IPS DF 4.7 (cell line): ENCODE results near the gene CRK.
"Not testable (repeated sequence)": the region's sequence is repeated elsewhere in the genome, so short reads cannot be mapped to it uniquely, and the experiment has no call there.

Source experiments
- DNase-seq: peaks from one replicate; pipeline ENCODE4 v3.0.0-alpha.2; 2013; ENCODE audit warnings: low spot score; ENCODE audit errors: extremely low read depth

CRK gene

DNA sequence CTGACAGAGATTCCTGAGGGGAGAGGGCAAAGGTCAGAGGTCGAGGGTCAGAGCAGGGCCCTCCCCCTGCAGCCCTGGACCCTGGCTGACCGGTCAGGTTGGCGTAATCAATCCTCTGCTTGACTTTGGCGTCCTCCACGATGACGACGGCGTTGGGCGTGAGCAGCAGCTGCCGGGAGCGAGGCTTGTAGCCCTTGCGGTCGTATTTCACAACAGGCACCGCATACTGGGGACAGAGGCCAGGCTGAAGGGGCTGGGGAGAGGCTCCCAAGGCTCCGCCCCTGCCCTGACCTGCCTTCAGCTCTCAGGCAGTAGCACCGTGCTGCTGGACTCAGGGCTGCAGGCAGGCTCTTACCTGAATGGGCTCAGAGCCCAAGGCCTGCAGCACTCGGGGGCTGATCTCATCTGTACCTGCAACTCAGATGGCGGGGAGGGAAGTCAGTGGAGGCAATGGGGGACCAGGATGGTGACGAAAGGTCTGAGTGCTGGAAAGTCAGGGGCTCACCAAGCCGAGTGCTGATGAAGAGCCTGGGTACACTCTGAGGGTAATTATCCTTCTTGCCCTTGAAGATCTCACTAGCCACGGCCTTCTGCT is 12.0 kb upstream of the CRK start:
- DNase-seq = no peak

DNA sequence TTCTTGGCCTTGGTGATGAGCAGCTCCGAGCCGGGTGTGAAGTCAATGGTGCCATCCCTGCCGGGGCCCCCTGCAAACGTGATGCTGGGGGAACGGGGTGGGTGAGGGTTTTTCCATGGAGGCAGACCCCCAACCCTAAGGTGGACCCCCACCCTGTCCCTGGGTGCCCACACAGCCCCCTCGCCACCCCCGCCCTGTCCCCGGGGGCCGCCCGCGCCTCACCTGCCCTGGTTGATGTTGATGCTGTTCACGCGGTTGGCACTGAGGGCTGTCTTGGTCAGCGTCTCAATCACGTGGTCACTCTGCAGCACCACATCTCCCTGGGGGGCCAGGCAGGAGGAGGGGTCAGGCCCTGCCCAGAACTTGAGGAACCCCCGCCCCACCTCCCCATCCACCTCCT is 11.2 kb upstream of the CRK start:
- no peak for DNase-seq

DNA sequence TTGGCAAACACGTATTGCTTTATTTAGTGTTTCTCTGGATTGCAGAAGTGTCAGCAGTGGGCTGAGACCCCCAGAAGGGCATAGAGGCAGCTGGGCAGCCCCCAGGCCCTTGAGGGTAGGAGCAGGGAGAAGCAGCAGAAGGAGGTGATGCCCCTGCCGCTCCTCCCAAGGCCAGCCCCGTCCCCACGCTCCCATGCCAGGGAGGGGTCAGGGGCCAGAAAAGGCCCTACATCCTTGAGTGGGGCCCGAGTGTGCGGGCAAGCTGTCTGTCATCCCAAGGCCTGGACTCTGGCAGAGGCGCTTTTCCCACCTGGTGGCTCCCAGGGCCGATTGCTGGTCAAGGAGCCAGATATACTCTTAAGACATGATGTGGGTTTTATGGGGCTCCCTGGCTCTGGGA is 8.2 kb upstream of the CRK start:
- DNase-seq = no peak

DNA sequence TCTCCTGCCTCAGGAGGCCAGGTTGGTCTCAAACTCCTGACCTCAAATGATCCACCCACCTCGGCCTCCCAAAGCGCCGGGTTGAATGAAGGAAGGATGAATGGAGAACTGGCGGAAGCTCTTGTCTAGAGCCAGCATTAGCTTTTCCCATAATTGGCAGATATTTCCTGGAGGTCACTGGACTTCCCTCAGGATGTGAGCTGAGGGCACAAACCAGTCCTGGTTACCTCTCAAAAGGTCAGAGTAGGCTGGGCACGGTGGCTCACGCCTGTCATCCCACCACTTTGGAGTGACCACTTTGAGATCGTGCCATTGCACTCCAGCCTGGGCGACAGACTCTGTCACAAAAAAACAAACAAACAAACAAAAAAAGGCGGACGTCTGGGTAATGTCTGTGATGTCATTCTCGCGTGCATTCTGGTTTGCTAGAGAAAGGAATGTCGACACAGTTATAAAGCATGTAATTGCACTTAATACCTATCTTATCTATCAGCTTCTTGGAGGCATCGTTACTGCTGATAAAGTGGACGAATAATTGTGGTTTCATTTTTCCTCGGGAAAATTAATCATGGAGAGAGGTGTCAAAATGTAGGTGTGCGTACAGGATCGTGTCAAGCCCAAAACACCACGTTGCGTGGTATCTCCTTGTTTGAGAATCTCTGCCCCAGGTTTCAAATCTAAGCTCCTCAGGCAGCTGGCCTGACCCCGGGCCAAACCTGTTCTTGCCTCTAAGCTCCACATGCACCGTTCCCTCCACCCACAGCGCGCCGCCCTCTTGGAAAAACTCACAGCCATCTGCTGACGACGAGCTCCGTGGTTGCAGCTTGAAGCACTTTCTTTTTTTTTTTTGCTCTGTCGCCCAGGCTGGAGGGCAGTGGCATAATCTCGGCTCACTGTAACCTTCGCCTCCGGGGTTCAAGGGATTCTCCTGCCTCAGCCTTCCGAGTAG is 6.4 kb upstream of the CRK start:
- no peak for DNase-seq

DNA sequence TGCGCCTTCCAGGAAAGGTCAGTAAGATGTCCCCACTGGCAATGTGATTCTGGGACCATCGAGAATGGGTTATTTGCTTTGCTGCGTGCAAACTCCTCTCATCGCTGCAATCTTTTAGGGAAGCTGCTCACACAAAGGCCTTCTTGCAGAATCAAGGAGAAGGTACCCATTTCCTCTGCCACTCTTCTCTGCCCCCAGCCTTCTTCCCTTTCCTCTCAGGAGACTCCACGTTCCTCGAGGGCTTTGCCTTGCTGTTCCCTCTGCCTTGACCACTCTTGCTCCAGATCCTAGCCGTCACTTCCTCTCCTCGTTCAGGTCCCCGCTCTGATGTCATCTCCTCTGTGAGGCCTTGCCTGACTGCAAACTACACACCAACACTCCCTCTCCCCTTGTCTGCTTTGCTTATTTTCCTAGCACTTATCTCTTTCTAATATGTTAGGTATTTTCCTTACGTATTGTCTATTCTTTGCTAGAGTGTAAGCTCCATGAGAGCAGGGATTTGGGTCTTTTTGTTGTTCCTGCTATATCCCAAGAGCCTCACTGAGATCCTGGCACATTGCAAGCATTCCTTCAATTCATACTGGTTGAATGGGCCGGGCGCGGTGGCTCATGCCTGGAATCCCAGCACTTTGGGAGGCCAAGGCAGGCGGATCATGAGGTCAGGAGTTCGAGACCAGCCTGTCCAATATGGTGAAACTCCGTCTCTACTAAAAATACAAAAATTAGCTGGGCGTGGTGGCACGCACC is 5.3 kb upstream of the CRK start:
- DNase-seq = no peak

DNA sequence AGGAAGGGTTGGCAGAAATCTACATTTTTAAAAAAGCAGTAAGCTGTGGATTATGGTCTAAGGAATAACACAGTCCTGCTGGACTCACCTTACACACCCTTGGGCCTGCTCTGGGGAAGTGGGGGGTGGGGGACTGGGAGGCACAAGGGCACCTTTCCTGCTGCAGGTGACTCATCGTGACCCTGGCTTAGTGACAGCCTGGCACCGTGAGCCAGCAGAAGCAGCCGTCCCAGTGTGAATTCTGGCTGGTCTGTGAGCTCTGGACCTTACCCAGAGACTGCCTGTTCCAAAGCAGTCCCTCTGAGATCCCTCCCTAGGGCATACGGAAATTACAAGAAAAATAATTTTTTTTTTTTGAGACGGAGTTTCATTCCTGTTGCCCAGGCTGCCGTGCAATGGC is 4.2 kb upstream of the CRK start:
- DNase-seq = no peak

DNA sequence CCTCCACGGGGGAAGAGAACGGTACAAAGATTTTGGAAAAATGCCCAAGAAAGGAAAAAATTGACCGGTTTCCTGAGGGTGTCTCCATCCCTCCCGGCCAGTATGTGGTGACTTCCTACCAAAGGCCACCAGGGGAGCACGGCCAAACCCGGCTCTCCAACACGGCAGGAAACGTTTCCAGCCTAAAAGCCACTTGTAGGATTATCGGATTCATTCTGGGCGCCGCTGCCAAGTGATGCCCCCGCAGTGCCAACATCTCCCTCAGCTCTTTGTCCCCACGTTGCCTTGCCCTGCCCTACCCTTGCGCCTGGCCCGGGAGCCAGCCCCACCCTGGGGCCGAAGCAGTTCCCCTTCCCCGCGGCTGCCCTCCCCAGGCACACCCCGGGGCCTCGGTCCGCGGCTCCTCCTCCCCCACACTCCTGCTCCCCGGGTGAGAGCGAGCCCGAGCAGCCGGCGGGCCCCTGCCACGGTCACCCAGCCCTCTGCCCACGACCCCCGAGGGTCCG is 688 bp downstream of the CRK start:
- no peak for DNase-seq

DNA sequence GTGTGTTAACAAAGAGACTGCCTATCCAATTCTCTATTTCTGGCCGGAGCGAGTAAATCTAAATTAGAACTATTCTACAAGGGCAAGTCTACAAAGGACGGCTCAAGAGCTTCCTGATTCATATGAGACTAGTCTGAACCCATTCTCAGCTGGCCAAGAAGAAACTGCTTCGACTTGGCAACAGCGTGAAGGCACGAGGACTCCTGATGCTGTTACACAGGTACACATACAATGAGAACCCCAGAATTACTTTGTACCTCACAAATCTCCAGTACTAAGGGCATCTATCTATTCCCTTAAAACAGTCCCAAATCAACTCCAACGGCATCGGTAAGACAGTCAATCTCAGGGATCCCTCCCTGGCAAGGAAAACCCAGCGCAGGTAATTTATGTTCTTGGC is 1.5 kb downstream of the CRK start:
- no peak for DNase-seq

DNA sequence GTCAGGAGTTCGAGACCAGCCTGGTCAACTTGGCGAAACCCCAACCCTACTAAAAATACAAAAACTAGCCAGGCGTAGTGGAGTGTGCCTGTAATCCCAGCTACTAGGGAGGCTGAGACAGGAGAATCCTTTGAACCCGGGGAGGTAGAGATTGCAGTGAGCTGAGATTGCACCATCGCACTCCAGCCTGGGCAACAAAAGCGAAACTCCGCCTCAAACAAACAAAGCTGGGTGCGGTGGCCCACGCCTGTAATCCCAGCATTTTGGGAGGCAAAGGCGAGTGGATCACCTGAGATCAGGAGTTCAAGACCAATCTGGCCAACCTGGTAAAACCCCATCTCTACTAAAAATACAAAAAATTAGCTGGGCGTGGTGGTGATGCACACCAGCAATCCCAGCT is 2.3 kb downstream of the CRK start:
- not testable (repeated sequence) for DNase-seq

DNA sequence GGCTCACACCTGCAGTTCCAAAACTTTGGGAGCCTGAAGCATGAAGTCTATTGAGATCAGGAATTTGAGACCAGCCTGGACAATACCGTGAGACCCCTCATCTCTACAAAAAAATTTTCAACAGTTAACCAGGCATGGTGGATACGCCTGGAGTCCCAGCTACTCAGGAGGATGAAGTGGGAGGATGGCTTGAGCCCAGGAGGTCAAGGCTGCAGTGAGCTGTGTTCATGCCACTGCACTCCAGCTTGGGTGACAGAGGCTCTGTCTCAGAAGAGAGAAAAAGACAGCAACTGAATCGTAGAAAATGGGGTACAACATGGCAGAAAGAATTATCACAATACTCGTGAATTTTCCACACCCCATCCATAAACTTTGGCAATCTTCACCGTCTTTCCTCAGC is 3.2 kb downstream of the CRK start:
- DNase-seq = no peak

DNA sequence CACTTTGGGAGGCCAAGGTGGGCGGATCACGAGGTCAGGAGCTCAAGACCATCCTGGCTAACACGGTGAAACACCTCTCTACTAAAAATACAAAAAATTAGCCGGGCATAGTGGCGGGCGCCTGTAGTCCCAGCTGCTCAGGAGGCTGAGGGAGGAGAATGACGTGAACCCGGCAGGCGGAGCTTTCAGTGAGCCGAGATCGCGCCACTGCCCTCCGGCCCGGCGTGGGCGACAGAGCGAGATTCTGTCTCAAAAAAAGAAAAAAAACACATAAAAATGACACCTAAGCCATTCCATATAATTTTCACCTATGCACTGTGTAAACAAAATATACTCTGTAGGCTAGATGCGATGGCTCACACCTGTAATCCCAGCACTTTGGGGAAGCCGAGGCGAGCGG is 5.8 kb downstream of the CRK start:
- not testable (repeated sequence) for DNase-seq

DNA sequence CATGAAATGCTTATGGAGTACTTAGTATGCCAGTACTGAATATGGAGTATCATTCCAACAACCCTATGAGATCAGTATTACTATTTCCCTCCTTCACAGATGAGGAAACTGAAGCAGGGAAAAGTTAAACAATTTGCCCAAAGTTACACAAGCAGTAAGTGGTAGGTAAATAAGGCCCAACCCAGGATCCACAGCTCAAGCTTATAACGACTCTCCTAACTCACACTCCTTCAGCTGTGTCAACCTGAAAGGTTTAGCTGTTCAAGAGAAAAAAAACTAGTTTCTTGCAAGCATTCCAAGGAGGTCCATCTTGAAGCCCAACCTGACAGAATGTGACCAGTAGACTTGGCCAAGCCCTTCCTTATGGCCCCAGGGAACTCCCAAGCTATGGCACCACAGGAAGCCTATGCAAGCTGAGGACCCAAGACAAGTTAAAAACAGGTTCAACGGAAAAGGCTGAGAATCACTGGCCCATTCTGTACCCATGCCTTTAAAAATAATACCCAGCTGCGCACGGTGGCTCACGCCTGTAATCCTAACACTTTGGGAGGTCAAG is 6.5 kb downstream of the CRK start:
- no peak for DNase-seq

DNA sequence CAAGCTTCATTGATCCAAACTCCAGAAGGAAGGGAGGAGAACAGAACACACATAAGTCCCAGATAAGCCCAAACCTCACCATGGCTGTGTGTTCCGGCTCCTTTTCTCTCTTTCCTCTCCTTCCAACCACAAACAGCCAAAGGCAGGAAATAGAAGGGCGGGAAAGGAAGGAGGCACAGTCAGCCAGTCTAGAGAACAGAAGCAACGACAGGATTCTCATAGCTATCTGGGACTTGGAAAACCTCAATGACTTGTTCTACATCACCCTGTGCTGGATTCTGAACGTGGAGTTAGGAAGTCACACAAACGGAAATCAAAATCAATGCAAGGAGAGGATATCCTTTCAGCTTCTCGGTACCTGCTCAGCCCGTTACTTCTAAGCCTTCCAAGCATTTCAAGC is 9.0 kb downstream of the CRK start:
- no peak for DNase-seq

DNA sequence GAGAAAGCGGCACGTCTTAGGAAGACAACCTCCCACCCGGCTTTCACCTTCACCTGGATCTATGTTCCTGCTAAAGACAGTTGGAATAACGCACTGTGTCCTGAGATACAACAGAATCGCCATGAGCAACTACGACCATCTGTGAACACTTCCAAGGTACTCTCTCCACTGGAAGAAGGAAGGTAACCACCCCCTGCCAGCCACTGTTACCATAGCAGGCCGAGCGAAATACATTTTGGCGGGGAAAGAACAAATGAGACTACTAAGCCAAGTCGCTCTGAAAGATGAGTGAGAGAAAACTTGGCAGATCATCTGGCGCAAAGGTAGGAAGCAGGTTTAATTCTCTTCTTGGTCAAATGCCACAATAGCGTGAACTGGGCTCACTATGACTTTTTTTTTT is 9.8 kb downstream of the CRK start:
- no peak for DNase-seq

DNA sequence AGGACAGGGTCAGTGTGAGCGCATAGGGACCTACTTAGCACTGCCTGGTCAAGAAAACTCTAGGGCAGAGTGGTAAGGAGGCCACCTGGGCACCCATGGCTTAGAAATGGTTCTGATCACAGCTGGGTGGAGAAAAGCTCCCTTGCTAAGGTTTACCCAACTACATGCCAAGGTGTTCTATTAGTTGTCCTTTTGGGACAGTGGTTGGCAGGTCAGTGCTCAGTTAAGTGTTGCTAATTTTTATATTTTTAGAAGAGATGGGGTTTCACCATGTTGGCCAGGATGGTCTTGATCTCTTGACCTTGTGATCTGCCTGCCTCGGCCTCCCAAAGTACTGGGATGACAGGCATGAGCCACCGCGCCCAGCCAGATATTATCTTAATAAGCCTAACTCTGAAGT is 10.3 kb downstream of the CRK start:
- DNase-seq = not testable (repeated sequence)

DNA sequence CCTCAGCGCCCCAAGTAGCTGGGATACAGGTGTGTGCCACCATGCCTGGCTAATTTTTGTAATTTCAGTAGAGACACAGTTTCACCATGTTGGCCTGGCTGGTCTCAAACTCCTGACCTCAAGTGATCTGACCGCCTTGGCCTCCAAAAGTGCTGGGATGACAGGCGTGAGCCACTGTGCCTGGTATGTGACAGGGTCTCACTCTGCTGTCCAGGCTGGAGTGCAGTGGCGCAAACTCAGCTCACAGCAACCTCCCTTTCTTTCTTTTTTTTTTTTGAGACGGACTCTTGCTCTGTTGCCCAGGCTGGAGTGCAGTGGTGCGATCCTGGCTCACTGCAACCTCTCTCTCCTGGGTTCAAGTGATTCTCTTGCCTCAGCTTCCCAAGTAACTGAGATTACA is 13.3 kb downstream of the CRK start:
- not testable (repeated sequence) for DNase-seq

DNA sequence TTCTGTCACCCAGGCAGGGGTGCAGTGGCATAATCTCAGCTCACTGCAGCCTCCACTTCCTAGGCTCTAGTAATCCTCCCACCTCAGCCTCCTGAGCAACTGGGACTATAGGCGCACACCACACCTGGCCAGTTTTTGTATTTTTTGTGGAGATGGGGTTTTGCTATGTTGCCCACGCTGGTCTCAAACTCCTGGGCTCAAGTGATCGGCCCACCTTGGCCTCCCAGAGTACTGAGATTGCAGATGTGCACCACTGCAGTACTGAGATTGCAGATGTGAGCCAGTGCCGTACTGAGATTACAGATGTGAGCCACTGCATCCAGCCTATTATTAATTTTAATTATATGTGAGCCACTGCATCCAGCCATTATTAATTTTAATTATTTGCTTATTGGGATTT is 13.8 kb downstream of the CRK start:
- no peak for DNase-seq

DNA sequence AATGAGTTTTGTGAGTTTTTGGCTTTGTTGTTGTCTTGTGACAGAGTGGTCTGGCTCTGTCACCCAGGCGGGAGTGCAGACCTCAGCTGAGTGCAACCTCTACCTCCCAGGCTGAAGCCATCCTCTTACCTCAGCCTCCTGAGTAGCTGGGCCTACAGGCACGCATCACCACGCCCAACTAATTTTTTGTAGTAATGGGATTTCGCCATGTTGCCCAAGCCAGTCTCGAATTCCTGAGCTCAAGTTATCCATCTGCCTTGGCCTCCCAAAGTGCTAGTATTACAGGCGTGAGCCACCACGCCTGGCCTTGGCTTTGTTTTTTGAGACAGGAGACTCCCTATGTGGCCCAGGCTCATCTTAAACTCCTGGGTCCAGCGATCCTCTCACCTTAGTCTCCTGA is 15.1 kb downstream of the CRK start:
- DNase-seq = no peak

DNA sequence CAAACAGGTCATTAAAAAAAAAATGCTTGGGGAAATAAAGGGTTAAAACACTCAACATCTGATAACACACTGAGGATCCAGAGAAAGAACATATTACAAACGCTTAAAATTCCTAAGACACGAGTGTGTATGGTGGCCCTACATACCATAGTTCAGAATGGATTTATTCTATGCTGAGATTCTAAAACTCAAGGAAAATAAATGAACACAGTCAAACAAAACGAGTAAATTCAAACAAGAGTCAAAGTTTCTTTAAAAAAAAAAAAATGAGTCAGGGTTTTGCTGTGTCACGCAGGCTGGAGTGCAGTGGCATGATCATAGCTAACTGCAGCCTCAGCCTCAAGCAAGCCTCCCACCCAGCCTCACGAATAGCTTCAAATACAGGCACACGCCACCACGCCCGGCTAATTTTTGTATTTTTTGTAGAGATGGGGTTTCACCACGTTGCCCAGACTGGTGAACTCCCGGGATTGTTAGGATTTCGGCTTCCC is 17.4 kb downstream of the CRK start:
- no peak for DNase-seq

DNA sequence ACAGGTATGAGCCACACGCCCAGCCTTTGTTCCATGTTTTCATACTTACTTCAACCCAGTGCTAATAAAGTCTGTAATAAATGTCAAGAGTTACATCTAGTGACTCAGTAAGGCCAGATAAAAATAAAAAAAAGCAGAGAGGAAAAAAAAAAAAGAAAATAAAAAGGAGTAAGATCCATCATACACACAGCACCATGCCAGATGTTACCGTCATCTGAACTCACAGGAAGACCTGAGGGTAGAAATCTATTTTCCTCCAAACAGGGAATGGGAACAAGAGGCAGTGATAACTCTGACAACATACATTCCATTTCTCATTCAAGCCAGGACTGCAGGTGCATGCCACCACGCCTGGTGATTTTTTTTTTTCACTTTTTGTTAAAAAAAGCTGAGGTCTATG is 20.7 kb downstream of the CRK start:
- no peak for DNase-seq

DNA sequence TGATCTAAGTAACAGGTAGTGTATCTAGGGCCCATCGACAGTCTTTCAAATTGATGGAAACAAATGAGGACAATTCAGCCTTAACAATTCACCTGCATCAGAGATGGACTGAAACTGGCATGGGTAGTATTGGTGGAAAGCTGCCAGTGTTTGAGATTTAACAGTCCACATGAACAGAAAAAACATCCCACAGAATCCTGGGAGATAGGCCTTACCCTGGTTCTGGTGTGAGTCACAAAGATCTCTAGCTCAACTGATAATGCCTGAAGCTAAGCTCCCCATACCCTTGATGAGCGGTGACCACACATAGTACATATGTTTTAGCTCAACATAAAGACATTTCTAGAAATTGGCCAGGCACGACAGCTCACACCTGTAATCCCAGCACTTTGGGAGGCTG is 21.9 kb downstream of the CRK start:
- no peak for DNase-seq

DNA sequence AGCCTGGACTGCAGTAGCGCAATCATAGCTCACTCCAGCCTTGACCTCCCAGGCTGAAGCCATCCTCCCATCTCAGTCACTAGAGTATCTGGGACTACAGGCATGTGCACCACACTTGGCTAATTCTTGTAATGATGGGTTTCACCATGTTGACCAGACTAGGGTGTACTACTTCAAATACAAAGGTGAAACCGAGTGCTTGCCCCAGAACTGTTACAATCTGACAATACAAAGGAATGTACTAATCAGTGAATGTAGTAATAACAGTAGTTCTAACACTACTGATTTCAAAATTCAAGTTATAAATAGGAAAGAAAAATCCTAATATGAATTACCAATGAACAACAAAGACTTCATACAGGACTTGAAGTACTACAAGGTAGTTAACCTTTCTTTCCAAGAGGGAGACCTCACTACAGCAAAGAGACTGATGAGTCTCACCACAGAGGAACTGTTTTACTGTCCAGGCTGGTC is 24.4 kb downstream of the CRK start:
- no peak for DNase-seq
